Loucy (cell line): ENCODE measurements around the gene SBF2.

ENCODE experiments used
- CTCF ChIP-seq: fragments of 200-600 bp; sonication (generic); conservative IDR thresholded peaks from 2 replicates; pipeline ENCODE4 v1.5.1; 2014; ENCODE audit warnings: mild to moderate bottlenecking, antibody characterized with exemption, low read length
- EZH2phosphoT487 ChIP-seq: fragments of 200-600 bp; IDR thresholded peaks from 2 replicates; pipeline ENCODE4 v1.6.1; 2018; ENCODE audit warnings: antibody characterized with exemption, mild to moderate bottlenecking, moderate library complexity, borderline replicate concordance

GRCh38 chr11:9953994-9954626, 339.9 kb downstream of the SBF2 start:
- TF ChIP-seq CTCF (no peak), EZH2phosphoT487 (no peak)
